GM18505 (cell line): ENCODE results near the gene LRRC15.

Experiments used
- ATAC-seq: cut with Tn5 transposase; IDR thresholded peaks from one replicate; pipeline ENCODE4 v1.9.1; 2021; ENCODE audit not compliant: unreplicated experiment
- POLR2A ChIP-seq: IDR thresholded peaks from 4 replicates; pipeline ENCODE4 v1.6.1; 2011; ENCODE audit warnings: borderline replicate concordance; ENCODE audit not compliant: insufficient read depth, insufficient read length; ENCODE audit errors: extremely low read depth

Gene LRRC15

GRCh38 chr3:194369522-194370279, at the start of gene LRRC15:
Gene LRRC15, minus strand, starts transcription at chr3:194369743. Its CDS starts 8,700 bp downstream, at chr3:194361043.
- no peak for TF ChIP-seq POLR2A
- ATAC-seq = no peak

GRCh38 chr3:194418671-194419070, 49.1 kb upstream of the LRRC15 start:
- no peak for ATAC-seq
- no peak for TF ChIP-seq POLR2A

GRCh38 chr3:194407423-194407822, 37.9 kb upstream of the LRRC15 start:
- no peak for TF ChIP-seq POLR2A
- ATAC-seq = no peak

DNA sequence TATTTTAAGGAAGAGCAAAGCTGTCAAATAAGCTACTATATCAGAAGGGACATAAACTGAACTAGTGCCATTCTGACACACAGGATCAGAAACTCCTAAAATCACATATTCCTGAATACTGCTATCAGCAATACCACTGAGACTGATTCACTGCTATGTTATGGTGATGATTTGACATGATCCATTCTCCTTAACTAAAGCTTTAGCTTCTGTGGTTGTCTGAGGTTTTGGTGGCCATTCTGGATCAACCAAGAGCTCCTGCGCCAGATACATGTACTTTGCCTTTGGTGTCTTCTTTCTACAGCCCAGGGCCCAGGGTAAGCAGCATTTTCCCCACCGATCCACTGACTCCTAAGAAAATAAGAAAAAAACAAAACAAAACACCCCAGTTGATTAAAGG, 36.2 kb upstream of the LRRC15 start:
- no peak for ATAC-seq
- TF ChIP-seq POLR2A = no peak

- no peak for ATAC-seq
- TF ChIP-seq POLR2A = no peak
Observed at GRCh38 chr3:194404365-194405140, 35.0 kb upstream of the LRRC15 start.

GRCh38 chr3:194401868-194402329, 32.4 kb upstream of the LRRC15 start:
- TF ChIP-seq POLR2A = no peak
- ATAC-seq = no peak

DNA sequence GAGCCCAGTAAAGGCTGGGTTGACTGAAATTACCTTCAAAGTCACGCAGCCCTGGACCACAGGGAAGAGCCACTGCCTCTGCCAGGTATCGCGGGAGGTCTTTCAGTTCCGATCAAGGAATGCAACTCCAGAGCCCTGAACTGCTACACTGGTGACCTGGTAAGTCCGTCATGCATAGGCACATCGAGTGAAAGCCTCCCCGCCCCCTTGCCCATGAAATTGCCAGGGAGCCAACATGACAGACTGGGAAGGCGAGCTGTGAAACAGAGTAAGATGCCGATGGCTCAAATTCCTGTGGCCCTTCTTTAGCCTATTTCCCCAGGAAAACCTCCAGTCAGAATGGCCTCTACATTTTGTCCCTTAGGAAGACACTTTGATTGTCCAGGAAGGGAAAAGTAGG, 31.8 kb upstream of the LRRC15 start:
- ATAC-seq = no peak
- TF ChIP-seq POLR2A = no peak

GRCh38 chr3:194399874-194400411, 30.4 kb upstream of the LRRC15 start:
- no peak for TF ChIP-seq POLR2A
- ATAC-seq = no peak

GRCh38 chr3:194399166-194399565, 29.6 kb upstream of the LRRC15 start, which contains the start of gene GP5:
Gene GP5, minus strand, starts transcription at chr3:194399266. Its CDS starts 984 bp downstream, at chr3:194398282.
- ATAC-seq = no peak
- TF ChIP-seq POLR2A = no peak

DNA sequence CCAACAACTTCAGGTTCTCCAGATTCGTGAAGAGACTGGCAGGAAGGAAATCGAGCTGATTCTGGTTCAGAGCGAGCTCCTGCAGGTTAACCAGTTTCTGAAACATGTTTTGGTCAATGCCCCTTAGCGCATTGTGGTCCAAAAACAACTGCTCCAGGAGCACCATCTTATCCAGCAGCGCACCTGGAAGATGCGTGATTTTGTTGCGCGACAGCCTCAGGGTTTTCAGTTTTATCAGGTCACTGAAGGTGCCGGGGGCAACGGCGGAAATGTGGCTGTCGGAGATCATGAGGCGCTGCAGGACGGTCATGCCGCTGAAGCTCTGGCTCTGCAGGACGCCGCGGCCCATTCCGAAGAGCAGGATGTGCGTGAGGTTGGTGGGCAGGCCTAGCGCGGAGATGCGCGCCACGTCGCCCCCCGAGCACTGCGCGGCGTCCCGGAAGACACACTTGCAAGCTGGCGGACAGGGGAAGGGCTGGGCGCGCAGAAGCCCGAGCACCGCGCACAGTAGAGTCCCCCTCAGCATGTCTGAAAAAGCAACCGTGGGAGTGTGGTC, 28.3 kb upstream of the LRRC15 start:
- TF ChIP-seq POLR2A = no peak
- ATAC-seq = no peak

GRCh38 chr3:194396859-194397756, 27.6 kb upstream of the LRRC15 start:
- ATAC-seq = no peak
- no peak for TF ChIP-seq POLR2A

DNA sequence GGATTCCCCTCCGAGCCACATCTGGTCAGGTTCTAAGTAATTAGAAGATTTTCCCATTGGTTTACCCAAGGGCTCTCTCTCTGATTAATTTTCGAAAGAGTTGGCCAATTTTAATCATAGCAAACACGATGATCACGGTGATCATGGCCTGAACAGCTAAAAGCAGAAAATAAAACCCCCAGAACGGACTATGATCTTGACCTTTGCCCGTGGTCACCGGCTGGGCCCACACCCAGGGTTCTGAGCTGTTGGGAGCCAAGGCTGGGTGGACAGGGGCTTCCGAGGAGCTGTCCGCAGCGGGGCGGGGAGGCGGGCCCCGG, 27.0 kb upstream of the LRRC15 start:
- ATAC-seq = no peak
- no peak for TF ChIP-seq POLR2A
